NCI-H524 treated with DMSO at 0.1 percent for 48 hours (cell line): ENCODE measurements around the gene FANCI.
"Not testable (repeated sequence)": the region's sequence is repeated elsewhere in the genome, so short reads cannot be mapped to it uniquely, and the experiment has no call there.

ENCODE experiments used
- DNase-seq: peaks from one replicate; lab custom pipeline; 2025; lab: John Stamatoyannopoulos, UW

FANCI gene

GRCh38 chr15:89225588-89225987, 18.2 kb upstream of the FANCI start:
- no peak for DNase-seq

GRCh38 chr15:89226359-89227221, 17.2 kb upstream of the FANCI start:
- no peak for DNase-seq

- DNase-seq: no peak
Observed at GRCh38 chr15:89227425-89227824, 16.4 kb upstream of the FANCI start.

- DNase-seq: no peak
Observed at GRCh38 chr15:89230277-89230676, 13.5 kb upstream of the FANCI start.

GRCh38 chr15:89231832-89232231, 11.9 kb upstream of the FANCI start:
- no peak for DNase-seq

GRCh38 chr15:89239883-89240810, 3.6 kb upstream of the FANCI start:
- DNase-seq: not testable (repeated sequence)

GRCh38 chr15:89243046-89243690, 611 bp upstream of the FANCI start:
- no peak for DNase-seq

- DNase-seq: no peak
Observed at GRCh38 chr15:89244574-89244903, 760 bp downstream of the FANCI start.

GRCh38 chr15:89247446-89247845, 3.7 kb downstream of the FANCI start:
- DNase-seq: no peak

GRCh38 chr15:89248584-89248983, 4.8 kb downstream of the FANCI start:
- no peak for DNase-seq

- DNase-seq: not testable (repeated sequence)
Observed at GRCh38 chr15:89250142-89250541, 6.4 kb downstream of the FANCI start.

- not testable (repeated sequence) for DNase-seq
Observed at GRCh38 chr15:89277281-89277680, 33.5 kb downstream of the FANCI start.

GRCh38 chr15:89278307-89278706, 34.5 kb downstream of the FANCI start:
- DNase-seq: no peak

- DNase-seq: no peak
Observed at GRCh38 chr15:89282631-89283030, 38.9 kb downstream of the FANCI start.

GRCh38 chr15:89283201-89283600, 39.4 kb downstream of the FANCI start:
- no peak for DNase-seq

GRCh38 chr15:89291934-89292438, 48.2 kb downstream of the FANCI start:
- DNase-seq: no peak

GRCh38 chr15:89293012-89293411, 49.2 kb downstream of the FANCI start:
- no peak for DNase-seq

- DNase-seq: no peak
Observed at GRCh38 chr15:89299896-89300295, 56.1 kb downstream of the FANCI start.

GRCh38 chr15:89301304-89302089, 57.7 kb downstream of the FANCI start:
- no peak for DNase-seq

GRCh38 chr15:89303986-89304385, 60.2 kb downstream of the FANCI start:
- DNase-seq: no peak

GRCh38 chr15:89305395-89305794, 61.6 kb downstream of the FANCI start:
- no peak for DNase-seq
